DMS53 (cell line): ENCODE data around the gene ACOX1.

Source experiments
- DNase-seq: peaks from one replicate; lab custom pipeline; 2025; lab: John Stamatoyannopoulos, UW

ACOX1 gene

DNA sequence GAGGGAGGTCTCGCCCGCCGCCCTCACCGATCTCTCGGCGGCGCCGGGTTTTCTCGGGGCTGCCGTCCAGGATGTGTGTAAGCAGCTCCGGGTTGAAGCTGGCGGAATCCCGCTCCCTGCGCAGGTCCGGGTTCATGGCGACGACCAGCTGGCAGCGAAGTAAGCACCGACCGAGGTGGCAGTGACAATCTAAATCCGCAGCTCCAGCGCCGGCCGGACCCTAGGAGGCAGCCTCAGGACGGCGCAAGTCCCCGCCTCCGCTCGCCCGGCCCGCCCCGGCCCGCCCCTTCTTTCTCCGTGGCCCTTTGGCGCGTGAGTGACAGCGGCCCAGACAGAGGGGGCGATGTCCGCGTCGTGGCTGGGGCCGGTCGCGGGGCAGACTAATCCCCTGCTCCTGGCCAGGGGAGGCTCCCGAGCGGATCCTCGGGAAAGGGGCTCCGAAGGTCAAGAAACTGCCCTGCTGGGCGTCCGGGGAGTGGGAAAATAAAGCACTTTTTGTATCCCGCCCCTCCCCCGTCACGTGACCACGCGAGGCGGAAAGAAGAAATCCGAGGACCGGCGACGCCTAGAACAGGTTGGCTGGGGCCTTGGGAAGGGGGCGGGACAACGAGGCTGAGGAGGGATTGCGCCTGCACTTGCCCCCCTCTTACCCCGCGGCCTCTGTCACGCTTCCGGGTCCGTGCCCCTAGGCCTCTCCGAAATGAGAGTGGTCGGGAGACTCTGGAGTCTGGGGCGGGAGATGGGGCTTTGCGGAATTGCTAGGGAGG, at the start of gene ACOX1, which contains the start of gene TEN1:
ACOX1 (minus strand) TSS at position 229 of the 767 bp plus-strand sequence; CDS start at position 136, 93 bp downstream.
TEN1 (plus strand) TSS at position 303 of the 767 bp plus-strand sequence. CDS start 6,953 bp downstream, outside the sequence.
- DNase-seq, result peak; percentile 99

GRCh38 chr17:76027159-76027839, 48.3 kb upstream of the ACOX1 start, which contains the start of gene EVPL:
Gene EVPL, minus strand, starts transcription at chr17:76027306. Its CDS starts 108 bp downstream, at chr17:76027198.
- peak; percentile 91 for DNase-seq

DNA sequence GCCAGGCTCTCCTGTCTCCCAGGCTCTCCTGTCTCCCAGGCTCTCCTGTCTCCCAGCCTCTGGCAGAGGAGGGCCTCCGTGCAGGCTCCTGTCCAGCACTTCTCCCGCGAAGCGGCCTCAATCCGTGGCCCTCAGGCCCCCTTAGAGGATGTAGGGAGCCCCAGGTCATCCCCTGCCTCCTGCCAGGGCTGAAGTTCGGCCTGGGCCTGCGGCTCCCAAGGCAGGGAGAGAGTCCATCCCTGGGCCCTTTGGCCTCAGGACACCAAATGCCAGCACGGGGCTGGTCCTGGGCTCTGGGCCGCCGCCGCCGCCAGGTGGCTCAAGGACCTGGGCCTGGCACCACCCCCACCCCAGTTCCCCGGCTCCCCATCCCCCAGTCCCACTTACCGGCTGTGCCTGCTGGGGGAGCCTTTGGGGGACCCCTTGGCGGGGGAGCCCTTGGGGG, 47.8 kb upstream of the ACOX1 start:
- DNase-seq, result peak; percentile 68

- DNase-seq, result no peak
These were observed 46.3 kb upstream of the ACOX1 start for GRCh38 chr17:76025294-76025693.

DNA sequence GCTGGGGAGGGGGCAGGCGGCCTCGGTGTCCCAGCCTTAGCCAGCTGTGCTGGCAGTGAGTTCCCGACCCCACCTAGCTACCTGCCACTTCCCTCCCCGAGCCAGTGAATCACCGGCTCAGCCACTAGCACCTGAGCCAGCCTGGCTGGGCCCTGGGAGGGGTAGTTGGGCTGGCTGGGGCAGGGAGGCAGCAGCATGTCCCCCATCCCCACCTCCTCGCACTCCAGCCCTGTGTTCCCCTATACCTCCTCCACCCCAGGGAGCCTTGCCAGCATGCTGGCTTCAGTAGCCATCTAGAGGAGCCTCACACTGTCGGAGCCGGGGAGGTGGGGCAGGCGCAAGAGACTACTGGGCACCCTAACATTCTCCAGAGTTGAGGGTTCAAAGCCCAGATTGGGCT, 45.4 kb upstream of the ACOX1 start:
- no peak for DNase-seq

- DNase-seq, result no peak
These were observed 44.9 kb upstream of the ACOX1 start for GRCh38 chr17:76023900-76024237.

GRCh38 chr17:76022973-76023899, 44.3 kb upstream of the ACOX1 start:
- no peak for DNase-seq

GRCh38 chr17:76022285-76022684, 43.3 kb upstream of the ACOX1 start:
- DNase-seq, result no peak

DNA sequence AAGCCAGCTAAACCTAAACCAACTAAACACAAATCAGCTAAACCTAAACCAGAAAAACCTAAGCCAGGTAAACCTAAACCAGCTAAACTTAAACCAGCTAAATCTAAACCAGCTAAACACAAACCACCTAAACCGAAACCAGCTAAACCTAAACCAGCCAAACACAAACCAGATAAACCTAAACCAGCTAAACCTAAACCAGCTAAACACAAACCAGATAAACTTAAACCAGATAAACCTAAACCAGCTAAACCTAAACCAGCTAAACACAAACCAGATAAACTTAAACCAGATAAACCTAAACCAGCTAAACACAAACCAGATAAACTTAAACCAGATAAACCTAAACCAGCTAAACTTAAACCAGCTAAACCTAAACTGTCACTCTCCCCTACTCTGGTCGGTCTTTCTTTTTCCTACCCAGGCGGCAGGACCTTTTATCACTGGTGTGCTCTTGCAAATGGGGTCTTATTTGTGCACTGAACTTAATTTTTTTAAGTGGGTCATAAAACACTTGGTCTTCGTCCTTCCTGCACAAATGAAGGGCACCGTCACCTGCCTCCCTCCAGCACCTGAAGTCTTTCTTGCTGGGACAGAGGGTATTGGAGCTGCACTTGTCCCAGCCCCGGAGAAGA, 41.0 kb upstream of the ACOX1 start:
- no peak for DNase-seq

- DNase-seq, result no peak
These were observed 39.8 kb upstream of the ACOX1 start for GRCh38 chr17:76018801-76019200.

GRCh38 chr17:76018340-76018680, 39.3 kb upstream of the ACOX1 start:
- DNase-seq, result no peak

DNA sequence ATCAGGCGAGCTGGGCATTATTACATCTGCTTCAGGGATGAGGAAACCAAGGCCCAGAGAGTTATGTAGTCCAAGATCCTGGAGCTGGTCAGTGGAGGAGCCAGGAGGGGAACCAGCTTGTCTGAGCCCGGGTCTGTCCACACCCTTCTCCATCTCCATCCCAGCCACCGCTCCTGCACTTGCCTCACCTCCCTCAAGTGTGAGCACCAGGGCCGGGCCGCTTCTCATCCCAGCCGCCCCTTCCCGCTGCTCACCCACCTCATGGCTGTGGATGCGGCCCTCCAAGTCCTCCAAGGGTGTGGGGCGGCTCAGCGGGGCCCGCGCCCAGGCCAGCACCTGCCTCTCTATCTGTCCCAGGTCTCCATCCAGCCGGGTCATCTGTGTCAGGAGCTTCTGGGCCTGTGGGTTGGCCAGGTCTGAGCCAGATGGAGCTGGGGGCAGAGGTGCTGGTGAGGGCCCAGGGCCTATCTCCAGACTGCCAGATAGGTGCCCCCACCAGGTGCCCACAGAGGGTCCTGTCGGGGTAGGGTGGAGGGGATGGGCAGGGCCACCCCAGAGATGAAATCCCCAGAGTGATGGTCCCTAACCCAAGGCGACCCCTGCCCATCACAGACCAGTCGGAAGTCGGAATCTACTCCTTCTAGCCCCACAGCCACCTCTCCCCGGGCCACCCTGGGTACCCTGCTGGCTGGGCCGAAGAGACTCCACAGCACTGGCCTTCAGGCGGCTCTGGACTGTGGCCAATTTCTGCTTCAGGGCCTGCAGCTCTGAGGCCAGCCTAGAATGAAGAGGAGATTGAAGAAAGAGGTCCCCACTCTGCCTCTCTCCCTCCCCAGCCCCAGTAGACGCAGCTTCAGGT, 38.7 kb upstream of the ACOX1 start:
- no peak for DNase-seq

DNA sequence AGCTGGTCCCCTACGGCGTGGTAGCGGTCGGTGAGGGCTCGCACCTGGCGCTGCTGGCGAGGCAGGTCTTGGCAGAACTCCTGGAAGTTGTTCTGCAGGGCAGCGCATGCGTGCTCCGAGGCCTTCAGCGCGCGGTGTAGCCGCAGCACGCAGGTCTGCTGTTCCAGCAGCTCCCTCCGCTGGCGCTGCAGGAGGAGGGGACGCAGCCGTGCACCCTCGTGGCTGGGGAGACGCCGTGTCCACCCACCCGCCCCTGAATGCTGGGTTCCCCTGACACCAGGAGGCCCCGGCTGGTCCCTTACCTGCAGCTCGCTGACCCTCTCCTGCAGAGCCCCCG, 35.9 kb upstream of the ACOX1 start:
- peak; percentile 91 for DNase-seq

DNA sequence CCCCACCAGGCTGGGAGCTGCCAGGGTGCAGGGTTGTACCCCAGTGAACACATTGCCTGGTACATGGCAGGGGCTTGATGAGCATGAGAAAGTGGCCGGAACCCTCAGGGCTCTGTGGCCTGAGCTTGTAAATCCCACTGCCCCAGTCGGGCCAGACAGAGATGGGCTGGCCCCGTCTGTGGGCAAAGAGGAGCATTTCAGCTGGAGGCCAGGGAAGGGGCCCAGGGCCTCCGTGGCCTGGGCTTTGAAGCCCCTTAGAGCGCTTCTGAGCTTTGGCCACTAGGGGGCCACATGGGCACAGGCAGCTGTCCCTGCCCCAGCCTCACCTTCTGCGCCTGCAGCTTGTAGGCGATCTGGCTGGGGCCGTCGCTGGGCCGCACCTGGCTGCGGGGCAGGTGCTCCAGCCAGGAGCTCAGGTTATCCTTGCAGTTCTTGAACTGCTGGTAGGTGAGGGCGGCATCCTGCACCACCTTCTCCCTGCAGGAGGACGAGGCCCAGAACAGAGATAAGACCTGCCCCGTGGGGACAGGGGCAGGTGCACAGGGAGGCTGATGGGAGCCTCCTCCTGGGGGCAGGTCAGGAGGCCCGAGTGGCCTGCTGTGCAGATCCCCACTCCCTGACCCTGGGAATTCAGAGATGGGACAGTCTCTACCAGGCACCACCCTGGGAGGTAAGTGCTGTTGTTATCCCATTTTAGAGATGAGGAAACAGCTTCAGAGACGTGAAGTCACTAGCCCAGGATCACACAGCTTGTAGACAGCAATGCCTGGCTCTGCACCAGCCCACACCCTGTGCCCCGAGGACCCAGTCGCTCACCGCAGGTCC, 35.3 kb upstream of the ACOX1 start:
- DNase-seq, result peak; percentile 97

DNA sequence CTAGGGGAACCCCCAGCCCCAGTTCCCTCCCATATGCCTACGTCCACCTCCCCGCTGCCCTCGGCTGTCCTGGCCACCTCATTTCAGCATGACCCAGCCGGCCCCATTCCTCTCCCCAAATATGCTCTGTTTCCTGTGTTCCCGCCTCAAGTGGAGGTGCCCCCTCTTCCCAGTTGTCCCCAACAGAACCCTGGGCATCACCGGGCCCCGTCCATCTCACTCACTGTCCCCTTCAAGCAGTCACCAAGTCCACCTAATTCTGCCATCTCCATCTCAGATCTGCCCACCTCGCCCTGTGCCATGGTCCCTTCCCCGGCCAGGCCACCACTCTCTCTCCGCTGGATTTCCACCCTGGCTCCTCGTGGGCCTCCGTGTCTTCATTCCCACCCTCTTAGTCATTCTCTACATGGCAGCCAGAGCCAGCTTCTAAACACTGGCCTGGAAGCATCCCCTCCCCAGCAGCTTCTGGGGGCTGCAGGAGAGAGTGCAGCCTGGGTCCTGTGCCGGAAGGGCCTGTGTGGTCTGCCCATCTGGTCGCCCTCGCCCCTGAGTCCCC, 34.5 kb upstream of the ACOX1 start:
- DNase-seq, result no peak

DNA sequence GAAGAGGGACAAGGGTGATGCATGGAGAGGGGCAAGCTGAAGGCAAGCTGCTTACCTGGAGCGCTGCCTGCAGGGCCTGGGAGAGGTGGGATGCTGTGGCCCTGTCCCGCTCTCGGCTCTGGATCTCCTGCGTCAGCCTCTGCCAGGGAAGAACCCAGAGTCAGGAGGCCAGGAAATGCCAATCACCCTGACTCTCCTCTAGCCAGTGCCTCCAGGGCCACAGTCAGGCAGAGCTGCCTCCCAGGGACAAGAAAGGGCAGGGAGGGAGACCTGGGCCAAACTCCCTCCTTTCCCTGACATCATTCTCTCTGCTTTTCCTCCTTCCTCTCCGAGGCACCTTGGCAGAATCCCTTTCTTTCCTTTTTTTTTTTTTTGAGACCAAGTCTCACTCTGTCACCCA, 33.0 kb upstream of the ACOX1 start:
- DNase-seq, result no peak

DNA sequence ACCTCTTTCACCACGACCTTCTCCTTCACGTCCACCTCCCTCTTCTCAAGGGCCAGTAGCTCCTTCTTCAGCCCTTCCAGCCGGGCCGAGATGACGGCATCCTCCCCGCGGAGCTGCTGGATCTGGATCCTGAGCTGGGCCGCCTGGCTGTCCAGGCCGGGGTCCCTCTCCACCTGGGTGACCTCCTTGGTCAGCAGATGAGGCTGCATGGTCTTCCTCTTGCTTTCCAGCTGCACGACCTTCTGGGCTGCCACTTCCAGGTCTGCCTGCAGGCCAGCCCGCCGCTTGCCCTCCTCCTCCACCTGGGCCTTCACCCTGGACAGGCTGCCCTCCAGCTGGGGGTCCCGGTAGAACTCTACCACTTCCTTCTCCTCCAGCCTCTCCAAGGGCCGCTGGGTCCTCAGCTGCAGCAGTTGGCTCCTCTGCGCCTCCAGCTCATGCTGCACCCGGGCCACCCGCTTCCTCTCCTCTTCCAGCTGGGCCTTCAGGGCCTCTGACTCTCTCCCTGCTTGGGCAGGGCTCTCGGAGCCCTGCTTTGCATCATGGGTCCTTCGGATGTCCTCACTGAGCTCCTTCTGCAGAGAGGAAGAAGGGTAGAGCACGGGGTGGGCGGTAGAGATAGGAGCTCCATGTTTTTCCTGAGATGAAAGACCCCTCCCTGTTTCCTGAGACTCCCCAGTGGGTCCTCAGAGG, 31.1 kb upstream of the ACOX1 start:
- DNase-seq, result no peak

- DNase-seq, result no peak
These were observed 30.5 kb upstream of the ACOX1 start for GRCh38 chr17:76009447-76009846.
